HG02938 (cell line): ENCODE data around the gene ST14.

ENCODE experiments used
- ATAC-seq: cut with Tn5 transposase; IDR thresholded peaks from one replicate; pipeline ENCODE4 v1.9.1; 2021; ENCODE audit warnings: mild to moderate bottlenecking, moderate library complexity; ENCODE audit not compliant: unreplicated experiment

The ST14 gene

DNA sequence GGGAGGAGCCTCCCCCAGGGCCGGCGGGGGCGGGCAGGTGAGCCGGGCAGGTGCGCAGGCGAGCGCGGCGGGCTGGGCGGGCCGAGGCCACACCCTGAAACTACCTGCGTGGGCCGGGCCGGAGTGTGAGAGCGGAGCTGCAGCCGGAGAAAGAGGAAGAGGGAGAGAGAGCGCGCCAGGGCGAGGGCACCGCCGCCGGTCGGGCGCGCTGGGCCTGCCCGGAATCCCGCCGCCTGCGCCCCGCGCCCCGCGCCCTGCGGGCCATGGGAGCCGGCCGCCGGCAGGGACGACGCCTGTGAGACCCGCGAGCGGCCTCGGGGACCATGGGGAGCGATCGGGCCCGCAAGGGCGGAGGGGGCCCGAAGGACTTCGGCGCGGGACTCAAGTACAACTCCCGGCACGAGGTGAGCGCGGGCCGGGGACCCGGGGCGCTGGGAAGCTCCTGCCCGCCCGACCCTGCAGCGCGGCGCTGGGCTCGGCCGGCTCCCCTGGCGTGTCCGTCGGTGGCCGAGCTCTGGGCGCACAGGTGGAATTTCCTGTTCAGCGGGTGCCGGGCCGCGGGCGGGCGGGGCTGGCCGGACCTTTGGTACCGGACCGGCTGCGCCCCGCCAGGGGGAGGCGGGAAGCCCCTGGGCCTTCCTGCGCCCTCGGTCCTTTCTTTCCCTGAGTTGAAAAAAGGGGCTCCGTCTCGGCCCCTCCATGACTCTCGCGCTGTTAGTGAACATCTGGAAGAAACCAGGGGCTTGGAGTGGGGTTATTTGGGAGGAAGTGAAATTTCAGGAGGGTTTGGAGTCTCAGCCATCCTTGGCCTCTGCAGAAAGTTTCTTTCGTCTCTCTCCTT lies at the start of gene ST14:
TSS of gene ST14 (plus strand) at position 126 of the 841 bp plus-strand sequence. CDS start at position 324, 198 bp downstream.
- ATAC-seq: no peak

- no peak for ATAC-seq
Measured at GRCh38 chr11:130110339-130111108, 49.1 kb upstream of the ST14 start.

DNA sequence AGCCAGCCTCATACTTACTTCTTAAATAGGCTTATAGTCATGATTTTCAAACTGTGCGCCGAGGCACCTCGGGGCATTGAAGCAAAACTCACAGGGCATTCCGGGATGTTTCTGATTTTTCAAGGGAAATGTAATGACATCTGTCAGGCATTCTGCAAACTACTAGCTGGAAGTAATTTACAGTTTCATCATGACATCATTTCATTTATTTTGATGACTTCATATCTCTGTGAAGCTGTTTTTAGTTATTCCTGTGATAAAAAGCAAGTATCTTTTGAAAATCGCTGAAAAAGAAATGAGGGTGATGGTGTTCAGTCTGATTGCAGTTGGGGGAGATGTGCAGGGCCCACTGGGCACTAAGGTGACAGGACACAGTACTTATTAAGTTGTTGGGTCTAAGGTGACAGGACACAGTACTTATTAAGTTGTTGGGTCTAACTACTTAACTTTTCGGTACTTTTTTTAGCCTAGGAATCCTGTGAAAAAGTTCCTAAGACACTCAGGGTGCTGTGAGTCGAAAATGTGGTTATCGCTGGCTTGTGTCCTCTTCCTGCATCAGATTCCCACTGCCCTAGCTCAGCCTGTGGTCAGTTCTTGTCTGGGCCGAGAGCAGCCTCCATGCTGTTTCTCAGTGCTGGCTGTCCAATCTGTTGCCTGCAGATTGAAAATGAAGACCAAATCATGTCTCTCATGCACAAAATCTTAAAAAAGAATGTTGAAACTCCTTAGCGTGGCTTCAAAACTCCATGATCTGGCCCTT lies 47.3 kb upstream of the ST14 start:
- no peak for ATAC-seq

GRCh38 chr11:130114281-130114680 lies 45.3 kb upstream of the ST14 start:
- no peak for ATAC-seq

- no peak for ATAC-seq
Measured at GRCh38 chr11:130114726-130115125, 44.9 kb upstream of the ST14 start.

DNA sequence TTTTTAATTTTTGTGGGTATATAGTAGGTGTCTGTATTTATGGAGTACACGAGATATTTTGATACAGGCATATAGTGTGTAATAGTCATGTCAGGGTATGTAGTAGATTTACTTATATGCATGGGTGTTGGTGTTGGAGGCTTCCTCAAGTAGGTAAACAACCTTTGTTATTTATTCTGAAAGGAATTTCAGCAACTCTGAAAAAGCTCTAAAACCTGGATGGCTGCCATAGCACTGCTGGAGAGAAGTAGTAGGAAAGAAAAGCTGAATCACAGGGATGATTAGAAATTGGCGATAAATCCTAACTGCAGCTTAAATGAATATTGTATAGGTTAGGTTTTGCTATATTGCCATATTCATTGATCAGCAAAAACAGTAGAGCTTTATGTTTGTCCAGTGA lies 44.4 kb upstream of the ST14 start:
- ATAC-seq: no peak

DNA sequence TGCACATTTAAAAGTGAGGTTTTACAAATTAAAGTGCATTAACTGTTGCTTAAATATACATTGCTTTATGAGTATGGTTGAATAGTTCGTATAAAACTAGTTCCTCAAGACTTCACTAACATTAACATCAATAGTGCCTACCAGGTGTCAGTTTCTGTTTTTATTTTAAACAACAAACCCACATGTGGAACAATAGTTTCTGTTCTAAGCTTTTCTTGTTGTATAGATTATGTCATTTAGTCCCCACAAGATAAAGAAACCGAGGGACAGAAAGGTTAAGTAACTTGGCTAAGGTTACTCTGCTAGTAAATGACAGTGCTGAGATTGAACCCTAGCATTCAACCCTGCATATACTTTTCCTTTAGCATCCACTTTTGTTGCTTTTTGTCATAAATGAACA lies 41.4 kb upstream of the ST14 start:
- ATAC-seq: peak; percentile 93

DNA sequence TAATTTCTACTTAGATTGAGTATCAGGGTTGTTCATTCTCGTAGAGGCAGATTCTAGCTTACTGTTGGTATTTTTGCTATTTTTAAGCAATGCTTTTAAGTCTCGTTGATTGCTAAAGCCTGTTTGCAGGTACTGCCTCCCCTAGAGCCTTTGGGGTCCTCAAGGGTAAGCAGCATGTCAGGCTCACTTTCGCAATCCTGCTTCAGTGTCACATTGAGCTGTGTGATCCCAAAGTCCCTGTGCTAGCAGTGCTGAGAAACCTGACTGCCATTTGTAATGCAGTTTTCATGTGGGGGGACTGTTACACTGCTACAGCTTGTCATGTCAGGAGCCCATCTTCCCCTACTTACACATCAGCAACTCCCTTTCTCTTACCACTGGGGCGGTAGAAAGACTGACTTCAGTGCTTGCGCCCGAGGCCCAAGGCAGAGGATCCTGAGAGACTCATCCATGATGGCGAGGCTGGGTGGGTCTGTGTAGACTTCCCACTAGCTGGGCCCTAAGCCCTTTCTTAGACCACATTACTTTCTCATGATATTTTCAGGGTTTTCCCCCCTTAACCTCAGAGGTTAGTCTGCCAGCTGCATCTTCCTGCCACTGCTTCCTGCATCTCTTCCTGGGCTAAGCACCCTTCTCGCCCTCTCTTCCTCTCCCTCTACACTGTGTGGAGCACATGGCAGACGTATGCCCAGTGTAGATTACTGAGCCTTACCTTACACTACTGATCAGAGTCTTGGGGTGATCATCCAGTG lies 40.8 kb upstream of the ST14 start:
- peak; percentile 44 for ATAC-seq

- ATAC-seq: no peak
Measured at GRCh38 chr11:130120045-130120444, 39.5 kb upstream of the ST14 start.

DNA sequence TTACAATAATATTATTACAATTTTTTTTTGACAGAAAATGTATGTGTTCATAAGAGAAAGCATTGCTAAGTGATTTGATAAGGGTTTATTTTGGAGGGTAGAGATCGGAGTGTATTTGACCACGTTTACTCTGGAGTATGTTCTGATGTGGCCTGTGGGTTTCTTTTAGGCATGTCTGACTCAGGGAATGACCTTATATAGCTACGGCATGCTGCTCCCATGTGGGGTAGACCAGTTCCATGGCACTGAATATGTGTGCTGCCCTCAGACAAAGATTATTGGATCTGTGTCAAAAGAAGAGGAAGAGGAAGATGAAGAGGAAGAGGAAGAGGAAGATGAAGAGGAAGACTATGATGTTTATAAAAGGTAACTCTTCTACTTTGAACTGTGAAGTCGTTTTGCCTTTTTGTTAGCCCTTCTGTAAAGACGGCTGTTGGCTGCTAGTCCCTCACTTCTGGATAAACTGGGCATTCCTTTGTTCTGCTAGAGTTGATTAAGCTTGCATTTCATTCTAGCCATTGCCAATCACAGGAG lies 38.1 kb upstream of the ST14 start:
- ATAC-seq: no peak

DNA sequence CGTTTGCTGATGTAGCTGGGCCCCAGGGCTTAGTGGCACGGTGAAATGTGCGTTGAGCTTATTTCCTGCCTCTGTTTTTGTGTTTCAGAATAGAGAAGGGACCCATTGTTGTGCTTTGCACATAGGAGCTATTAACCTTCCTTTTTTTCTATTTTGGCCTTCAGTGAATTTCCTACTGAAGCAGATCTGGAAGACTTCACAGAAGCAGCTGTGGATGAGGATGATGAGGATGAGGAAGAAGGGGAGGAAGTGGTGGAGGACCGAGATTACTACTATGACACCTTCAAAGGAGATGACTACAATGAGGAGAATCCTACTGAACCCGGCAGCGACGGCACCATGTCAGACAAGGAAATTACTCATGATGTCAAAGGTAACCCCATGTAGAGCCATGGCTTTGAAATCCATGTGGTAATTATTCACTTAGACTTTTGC lies 37.4 kb upstream of the ST14 start:
- ATAC-seq: no peak

DNA sequence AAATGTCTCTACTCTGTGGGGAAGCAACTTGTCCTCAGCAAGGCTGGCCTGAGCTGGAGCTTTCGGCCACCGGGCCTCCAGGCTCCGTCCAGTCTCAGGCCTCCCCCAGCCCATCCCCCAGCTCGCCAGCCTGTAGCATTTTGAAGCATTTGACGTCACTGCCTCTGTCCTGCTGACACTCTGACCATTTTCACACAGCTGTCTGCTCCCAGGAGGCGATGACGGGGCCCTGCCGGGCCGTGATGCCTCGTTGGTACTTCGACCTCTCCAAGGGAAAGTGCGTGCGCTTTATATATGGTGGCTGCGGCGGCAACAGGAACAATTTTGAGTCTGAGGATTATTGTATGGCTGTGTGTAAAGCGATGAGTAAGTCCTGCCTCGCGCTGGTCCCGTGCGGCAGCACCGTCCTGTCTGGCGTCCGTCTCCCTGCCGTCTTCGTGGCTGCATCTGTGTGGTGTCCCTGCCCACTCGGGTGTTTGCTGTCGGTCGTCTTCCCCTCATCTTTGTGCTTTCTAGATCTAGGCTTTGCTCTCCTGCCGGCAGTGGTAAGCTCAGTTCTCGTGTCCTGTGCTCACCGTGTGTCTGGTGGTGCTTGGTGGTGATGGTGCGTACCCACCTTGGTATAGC lies 36.1 kb upstream of the ST14 start:
- no peak for ATAC-seq

DNA sequence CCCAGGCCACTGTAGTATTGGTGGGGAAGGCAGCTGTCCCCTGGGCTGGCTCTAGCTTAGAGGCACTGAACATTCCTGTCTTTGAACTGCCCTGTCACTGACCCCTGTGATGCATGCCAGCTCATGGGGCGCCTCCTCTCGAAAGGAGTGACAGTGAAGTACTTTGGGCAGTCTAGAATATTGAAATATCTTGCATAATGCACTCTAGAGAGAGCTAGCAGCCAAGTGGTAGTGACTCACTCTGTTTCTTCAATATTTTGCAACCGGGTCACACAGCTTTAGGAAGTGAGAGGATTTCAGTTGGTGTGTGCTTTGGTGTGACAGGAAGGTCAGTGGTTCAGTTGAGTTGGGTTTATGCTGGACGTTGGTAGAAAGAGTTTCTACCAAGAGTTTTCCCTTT lies 35.5 kb upstream of the ST14 start:
- no peak for ATAC-seq

DNA sequence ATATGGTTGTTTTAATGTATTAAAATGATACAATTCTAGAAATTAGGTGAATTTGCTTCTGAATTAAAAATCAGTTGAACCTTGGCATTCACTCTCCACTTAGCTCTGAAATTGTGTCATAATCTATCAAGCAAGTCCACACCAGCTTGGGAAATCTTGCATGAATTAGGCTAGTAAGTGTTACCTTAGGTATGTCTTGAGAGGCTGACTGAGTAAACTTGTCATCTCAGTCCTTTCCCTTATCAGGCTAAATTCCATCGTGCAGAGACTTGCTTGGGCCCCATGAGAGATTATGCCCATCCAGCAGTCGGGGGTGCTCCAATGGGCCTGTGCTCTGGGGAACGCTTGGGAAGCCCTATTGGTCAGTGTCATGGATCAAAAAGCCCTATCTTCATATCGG lies 33.9 kb upstream of the ST14 start:
- ATAC-seq: no peak

- no peak for ATAC-seq
Measured at GRCh38 chr11:130126516-130126915, 33.1 kb upstream of the ST14 start.

GRCh38 chr11:130127509-130127908 lies 32.1 kb upstream of the ST14 start:
- no peak for ATAC-seq

DNA sequence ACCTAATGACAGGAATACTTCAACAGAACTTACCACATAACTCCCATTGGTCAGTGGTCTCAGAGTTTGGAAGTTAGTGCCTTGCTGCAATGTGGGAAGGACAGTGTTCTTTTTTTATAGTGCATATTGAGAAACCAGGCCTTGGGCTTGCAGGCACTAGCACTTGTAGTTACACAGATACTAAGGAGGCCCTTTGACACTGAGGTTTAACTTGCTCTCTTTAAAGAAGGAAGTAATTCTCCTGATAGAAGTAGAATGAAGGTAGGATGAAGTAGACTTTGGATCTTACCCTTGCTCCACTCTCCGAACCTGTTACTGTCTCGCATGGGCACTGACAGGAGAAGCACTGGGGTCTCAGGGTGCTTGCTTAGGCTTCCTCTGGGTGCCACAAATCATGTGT lies 31.0 kb upstream of the ST14 start:
- ATAC-seq: no peak

- no peak for ATAC-seq
Measured at GRCh38 chr11:130129922-130130321, 29.7 kb upstream of the ST14 start.

DNA sequence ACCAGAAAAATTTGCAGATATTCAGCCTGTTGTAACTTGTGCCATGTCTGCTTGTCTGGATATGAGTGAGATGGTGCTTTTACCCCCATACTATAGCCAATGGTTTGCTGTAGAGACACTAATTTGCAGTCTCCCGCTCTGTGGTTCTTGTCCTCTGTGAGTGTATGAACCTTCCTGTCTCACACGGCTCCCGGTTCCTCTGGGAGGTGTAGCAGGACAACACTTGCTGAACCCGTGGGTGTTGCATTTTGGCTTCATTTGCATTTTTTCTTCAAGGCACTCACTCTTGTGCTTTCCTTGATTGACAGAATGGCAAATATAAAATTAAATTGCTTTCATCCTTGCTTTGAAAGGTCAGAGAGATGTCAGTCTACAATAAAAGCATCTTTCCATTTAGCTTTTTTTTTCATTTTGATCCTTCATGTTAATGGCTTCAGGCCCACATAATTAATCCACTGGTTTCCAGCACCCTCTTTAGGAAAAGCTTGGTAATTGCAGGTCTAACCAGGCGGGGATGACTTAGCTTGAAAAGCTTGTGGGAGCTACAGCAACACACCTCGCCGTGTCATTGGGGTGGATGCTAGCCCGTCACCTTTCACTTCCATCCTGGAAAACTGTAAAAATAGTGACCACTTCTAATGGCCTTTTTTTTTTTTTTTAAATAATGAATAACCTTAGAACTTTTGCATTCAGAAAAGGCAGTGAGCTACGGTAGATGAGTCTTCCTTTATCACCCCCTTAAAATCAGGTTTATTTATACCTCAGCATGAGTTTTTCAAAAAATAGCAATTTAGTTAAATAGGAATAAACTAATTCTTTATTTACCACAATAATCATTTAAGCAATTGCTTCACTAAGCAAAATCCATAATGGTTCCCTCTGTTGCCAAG lies 27.4 kb upstream of the ST14 start:
- peak; percentile 79 for ATAC-seq
